ENCODE results near the gene SUCO. TPM values are rescaled to one million over a fixed set of nuclear protein-coding genes. Genes with fewer than 3 reads are reported as not detected.

The SUCO gene
- total RNA-seq, 1 experiment from 2014 or later = 37.4 TPM

GRCh38 chr1:172605641-172606040 is 72.7 kb downstream of the SUCO start:
- peaks cover 24% of the 10 kb centered on the region for H3K36me3 Mint-ChIP-seq
- CTCF ChIA-PET = no interaction called here
- POLR2A ChIA-PET = no interaction called here
- no peak overlapping the region for H3K27ac Mint-ChIP-seq
- DNase-seq (ENCODE audit: low spot score) = no peak
- H3K4me1 Mint-ChIP-seq = no peaks in the 10 kb centered on the region; the same call in 1 of the 2 replicates
- no peaks in the 10 kb centered on the region for H3K9me3 Mint-ChIP-seq
- no peak for ATAC-seq
- no peak overlapping the region for H3K4me3 Mint-ChIP-seq
- H3K27me3 Mint-ChIP-seq (ENCODE audit: low read depth) = no peaks in the 10 kb centered on the region
- TF ChIP-seq MXD4 (CRISPR knock-in tag; IDR thresholded peaks at IDR 0.05; ENCODE audit: borderline replicate concordance) (no peak), SMAD3 (CRISPR knock-in tag; IDR thresholded peaks at IDR 0.05; ENCODE audit: borderline replicate concordance) (no peak), FOXK1 (CRISPR knock-in tag; IDR thresholded peaks at IDR 0.05) (no peak), EMX1 (CRISPR knock-in tag; IDR thresholded peaks at IDR 0.05) (no peak), RORB (CRISPR knock-in tag; IDR thresholded peaks at IDR 0.05) (no peak), ATF1 (CRISPR knock-in tag; IDR thresholded peaks at IDR 0.05) (no peak), ZNF317 (CRISPR knock-in tag; IDR thresholded peaks at IDR 0.05; ENCODE audit: borderline replicate concordance, low read depth) (no peak), ZBTB43 (CRISPR knock-in tag; IDR thresholded peaks at IDR 0.05) (no peak), ATF6 (CRISPR knock-in tag; IDR thresholded peaks at IDR 0.05) (no peak), ZBTB21 (CRISPR knock-in tag; IDR thresholded peaks at IDR 0.05; ENCODE audit: borderline replicate concordance) (no peak), ATF2 (CRISPR knock-in tag; IDR thresholded peaks at IDR 0.05; ENCODE audit: borderline replicate concordance, low read depth) (no peak), CBFB (CRISPR knock-in tag; IDR thresholded peaks at IDR 0.05; ENCODE audit: low read depth) (no peak)

GRCh38 chr1:172607145-172607544 is 74.2 kb downstream of the SUCO start:
- Mint-ChIP-seq H3K27ac (peak overlapping the region; percentile 7; the same call in 1 of the 2 replicates), H3K4me3 (no peak overlapping the region), H3K36me3 (peaks cover 27% of the 10 kb centered on the region), H3K4me1 (no peaks in the 10 kb centered on the region), H3K27me3 (ENCODE audit: low read depth) (no peaks in the 10 kb centered on the region), H3K9me3 (no peaks in the 10 kb centered on the region)
- ChIA-PET POLR2A (no interaction called here), CTCF (interaction anchor here (4.1 kb wide), 1 partner anchor 113 kb away, joined by 27 read pairs; no protein-coding TSS in a partner anchor)
- ATAC-seq (no peak), DNase-seq (ENCODE audit: low spot score) (no peak)
- no peak for TF ChIP-seq GABPB1 (CRISPR knock-in tag; IDR thresholded peaks at IDR 0.05)
- no peak for TF ChIP-seq E2F1 (CRISPR knock-in tag; IDR thresholded peaks at IDR 0.05)
- TF ChIP-seq IRF2 (CRISPR knock-in tag; IDR thresholded peaks at IDR 0.05; ENCODE audit: borderline replicate concordance, low read depth) = no peak
- no peak for TF ChIP-seq ZNF121 (CRISPR knock-in tag; IDR thresholded peaks at IDR 0.05)
- no peak for TF ChIP-seq CREM (CRISPR knock-in tag; IDR thresholded peaks at IDR 0.05)
- TF ChIP-seq ZNF423 (CRISPR knock-in tag; IDR thresholded peaks at IDR 0.05) = no peak
- no peak for TF ChIP-seq E2F5 (CRISPR knock-in tag; IDR thresholded peaks at IDR 0.05)
- TF ChIP-seq NFE2L1 (CRISPR knock-in tag; IDR thresholded peaks at IDR 0.05) = no peak
- no peak for TF ChIP-seq ZNF138 (CRISPR knock-in tag; conservative IDR thresholded peaks at IDR 0.05)
- TF ChIP-seq SP1 (CRISPR knock-in tag; conservative IDR thresholded peaks at IDR 0.05) = no peak
- no peak for TF ChIP-seq ZNF219 (CRISPR knock-in tag; IDR thresholded peaks at IDR 0.05; ENCODE audit: borderline replicate concordance)
- TF ChIP-seq TEAD4 (CRISPR knock-in tag; IDR thresholded peaks at IDR 0.05) = no peak
- no peak for TF ChIP-seq CBFB (CRISPR knock-in tag; IDR thresholded peaks at IDR 0.05; ENCODE audit: low read depth)
- no peak for TF ChIP-seq PREB (CRISPR knock-in tag; IDR thresholded peaks at IDR 0.05; ENCODE audit: borderline replicate concordance)
- no peak for TF ChIP-seq JUN (CRISPR knock-in tag; IDR thresholded peaks at IDR 0.05)
- no peak for TF ChIP-seq ZNF396 (CRISPR knock-in tag; IDR thresholded peaks at IDR 0.05; ENCODE audit: borderline replicate concordance)

All from WTC11 (cell line).